Neural cell (in vitro differentiated cells): ENCODE results near the gene CEP55.

Experiments
- EP300 ChIP-seq: fragments of 450-650 bp; conservative IDR thresholded peaks from 2 replicates; pipeline ENCODE4 v1.6.1; 2014; ENCODE audit warnings: antibody characterized with exemption, mild to moderate bottlenecking, moderate library complexity; ENCODE audit not compliant: poor library complexity, severe bottlenecking
- EZH2 ChIP-seq: fragments of 200-600, 300-800 bp; shearing (Covaris generic), sonication (generic); IDR thresholded peaks from 2 replicates; pipeline ENCODE4 v1.6.1; 2014; ENCODE audit warnings: antibody characterized with exemption, low read length, borderline replicate concordance, mild to moderate bottlenecking; ENCODE audit not compliant: insufficient read depth, poor library complexity, severe bottlenecking
- POLR2AphosphoS5 ChIP-seq: IDR thresholded peaks from 2 replicates; pipeline ENCODE4 v1.6.1; 2012
- RAD21 ChIP-seq: fragments of 450-650 bp; conservative IDR thresholded peaks from 2 replicates; pipeline ENCODE4 v1.6.1; 2014; ENCODE audit warnings: antibody characterized with exemption, mild to moderate bottlenecking, moderate library complexity
- SMC3 ChIP-seq: fragments of 450-650 bp; conservative IDR thresholded peaks from 2 replicates; pipeline ENCODE4 v1.6.1; 2014; ENCODE audit warnings: antibody characterized with exemption, mild to moderate bottlenecking, moderate library complexity; ENCODE audit not compliant: poor library complexity
- TAF1 ChIP-seq: IDR thresholded peaks from 2 replicates; pipeline ENCODE4 v1.6.1; 2012; ENCODE audit warnings: low read depth
- TF ChIP-seq, protein P1 (sequence below): fragments of 450-650 bp; IDR thresholded peaks from 2 replicates; pipeline ENCODE4 v1.5.1; 2014; ENCODE audit warnings: antibody characterized with exemption, mild to moderate bottlenecking, moderate library complexity; ENCODE audit not compliant: poor library complexity, severe bottlenecking

DNA sequence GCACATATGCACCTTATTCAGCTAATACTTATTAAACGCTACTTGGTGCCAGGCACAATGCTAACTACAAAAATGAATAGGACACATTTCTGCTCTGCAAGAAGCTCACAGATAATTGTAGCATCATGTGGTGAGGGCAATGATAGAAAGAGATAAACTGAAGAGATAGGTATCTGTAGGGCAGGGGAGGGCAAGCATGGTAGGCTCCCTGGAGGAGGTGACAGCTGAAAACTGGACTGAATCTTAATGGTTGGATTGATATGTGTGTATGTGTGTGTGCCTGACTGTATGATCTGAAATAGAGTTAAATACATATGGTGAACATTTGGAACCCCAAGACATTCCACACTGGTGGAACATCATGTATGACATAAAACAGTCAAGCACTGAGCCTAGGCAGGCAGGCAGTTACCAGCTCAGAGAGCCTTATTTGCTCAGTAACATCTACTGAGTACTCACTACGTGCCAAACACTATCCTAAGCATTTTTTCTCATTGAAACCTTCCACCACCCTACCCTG lies 4.8 kb upstream of the CEP55 start:
- TF ChIP-seq, protein P1, sequence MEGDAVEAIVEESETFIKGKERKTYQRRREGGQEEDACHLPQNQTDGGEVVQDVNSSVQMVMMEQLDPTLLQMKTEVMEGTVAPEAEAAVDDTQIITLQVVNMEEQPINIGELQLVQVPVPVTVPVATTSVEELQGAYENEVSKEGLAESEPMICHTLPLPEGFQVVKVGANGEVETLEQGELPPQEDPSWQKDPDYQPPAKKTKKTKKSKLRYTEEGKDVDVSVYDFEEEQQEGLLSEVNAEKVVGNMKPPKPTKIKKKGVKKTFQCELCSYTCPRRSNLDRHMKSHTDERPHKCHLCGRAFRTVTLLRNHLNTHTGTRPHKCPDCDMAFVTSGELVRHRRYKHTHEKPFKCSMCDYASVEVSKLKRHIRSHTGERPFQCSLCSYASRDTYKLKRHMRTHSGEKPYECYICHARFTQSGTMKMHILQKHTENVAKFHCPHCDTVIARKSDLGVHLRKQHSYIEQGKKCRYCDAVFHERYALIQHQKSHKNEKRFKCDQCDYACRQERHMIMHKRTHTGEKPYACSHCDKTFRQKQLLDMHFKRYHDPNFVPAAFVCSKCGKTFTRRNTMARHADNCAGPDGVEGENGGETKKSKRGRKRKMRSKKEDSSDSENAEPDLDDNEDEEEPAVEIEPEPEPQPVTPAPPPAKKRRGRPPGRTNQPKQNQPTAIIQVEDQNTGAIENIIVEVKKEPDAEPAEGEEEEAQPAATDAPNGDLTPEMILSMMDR = no peak
- TF ChIP-seq POLR2AphosphoS5 (no peak), TAF1 (no peak), EP300 (no peak), EZH2 (no peak), RAD21 (no peak), SMC3 (no peak)
